GM13976 (cell line): ENCODE results near the gene LIMA1.
A peak's percentile ranks its signal among the peaks of the same experiment; 100 is the strongest.

Experiments used
- DNase-seq: peaks from one replicate; pipeline ENCODE4 v3.0.0; 2012; ENCODE audit warnings: low spot score
- CTCF ChIP-seq: IDR thresholded peaks from 2 replicates; pipeline ENCODE4 v1.5.1; 2012; ENCODE audit warnings: borderline replicate concordance, mild to moderate bottlenecking; ENCODE audit not compliant: insufficient read depth; ENCODE audit errors: extremely low read depth, missing control alignments, control extremely low read depth
- in situ Hi-C: fragments of 300-500 bp; cut with MboI; formaldehyde crosslinking; loops from one replicate; pipeline ENCODE4 v1.12.0; 2022; ENCODE audit warnings: low sequenced_read_pairs, mixed read lengths, inconsistent platforms; ENCODE audit not compliant: unreplicated experiment

Gene LIMA1

GRCh38 chr12:50142993-50143392, 140.3 kb downstream of the LIMA1 start:
- DNase-seq = no peak
- TF ChIP-seq CTCF = no peak
- in situ Hi-C loops = no loop called here

GRCh38 chr12:50132505-50133135, 150.7 kb downstream of the LIMA1 start:
- in situ Hi-C loops = no loop called here
- TF ChIP-seq CTCF = peak; percentile 42
- DNase-seq = peak; percentile 52

- in situ Hi-C loops = no loop called here
- no peak for DNase-seq
- TF ChIP-seq CTCF = no peak
Observed at GRCh38 chr12:50129290-50129689, 154.0 kb downstream of the LIMA1 start.

- in situ Hi-C loops = no loop called here
- no peak for TF ChIP-seq CTCF
- DNase-seq = no peak
Observed at GRCh38 chr12:50127546-50127945, 155.8 kb downstream of the LIMA1 start.
